Aorta (tissue), 5 donors: ENCODE measurements around the gene RACK1. TPM values are rescaled to one million over a fixed set of nuclear protein-coding genes. Genes with fewer than 3 reads are reported as not detected.

Experiments used
- ATAC-seq: fragments of 200-7000 bp; cut with Tn5 transposase; one replicate; pipeline ENCODE4 v1.9.1; 2022; ENCODE audit warnings: moderate library complexity; ENCODE audit not compliant: low FRiP score
- DNase-seq, 2 donors: peaks; one replicate each; pipeline ENCODE4 v3.0.0-alpha.2; 2020
- H3K27ac ChIP-seq, 2 donors: one replicate each; pipeline ENCODE4 v1.5.1; 2013; ENCODE audit warnings: low read length in 2 of 2, mild to moderate bottlenecking in 2 of 2, moderate library complexity in 2 of 2, control low read depth in 1 of 2, inconsistent platforms in 1 of 2, low read depth in 1 of 2
- H3K27me3 ChIP-seq, 2 donors: one replicate each; pipeline ENCODE4 v1.6.1; 2013; ENCODE audit warnings: control low read depth in 1 of 2, low read length in 1 of 2, mild to moderate bottlenecking in 1 of 2, moderate library complexity in 1 of 2; ENCODE audit not compliant: insufficient read depth in 2 of 2, control insufficient read depth in 1 of 2
- H3K36me3 ChIP-seq, 2 donors: one replicate each; pipeline ENCODE4 v1.6.1; 2013; ENCODE audit warnings: control low read depth in 1 of 2, low read length in 1 of 2, mild to moderate bottlenecking in 1 of 2; ENCODE audit not compliant: insufficient read depth in 2 of 2, control insufficient read depth in 1 of 2
- H3K4me1 ChIP-seq, 2 donors: one replicate each; pipeline ENCODE4 v1.6.1; 2013; ENCODE audit warnings: low read length in 2 of 2, control low read depth in 1 of 2, mild to moderate bottlenecking in 1 of 2, moderate library complexity in 1 of 2; ENCODE audit not compliant: insufficient read depth in 2 of 2, control insufficient read depth in 1 of 2
- H3K4me3 ChIP-seq, 2 donors: one replicate each; pipeline ENCODE4 v1.5.1; 2013; ENCODE audit warnings: low read length in 2 of 2, control low read depth in 1 of 2, mild to moderate bottlenecking in 1 of 2
- H3K9me3 ChIP-seq: one replicate; pipeline ENCODE4 v1.6.1; 2013; ENCODE audit warnings: mild to moderate bottlenecking, low read length; ENCODE audit not compliant: control insufficient read depth
- WGBS, 2 donors: extraction: QIAGEN DNeasy Blood & Tissue Kit; methylation state at CpG; one replicate each; pipeline ENCODE4 v1.1.7; 2013; 5-methylcytosine and 5-hydroxymethylcytosine counted together
- intact Hi-C, 2 donors: fragments of 100-400 bp; cut with DNase I; formaldehyde crosslinking; loops; one replicate each; pipeline versions ENCODE4 v1.14.2 to v1.15.0; 2022
- microRNA-seq, 2 donors: library from miRNA; unstranded; fragments of <30 nt; microRNA quantifications; one replicate each; pipeline ENCODE4 v1.2.0, GENCODE V29; 2020
- polyA plus RNA-seq, 2 donors: library from polyadenylated mRNA; stranded (reverse); fragments of 200-250 nt; gene quantifications; one replicate each; pipeline ENCODE4 v1.2.3, GENCODE V29; 2013
- total RNA-seq, 2 donors: library from RNA; stranded (reverse); fragmentation: NEBNext Ultra II Directional; extraction: Animal tissue kit (Norgen Biotek cat#: 25700); gene quantifications; one replicate each; pipeline ENCODE4 v1.2.1, GENCODE V29; 2021
- donor health status: healthy with polysubstance abuse.
- donor health status: Bipolar disorder and iron deficiency.
- donor health status: DM: no; HTN: no; CAD: no.
- donor health status: DM: no; HTN: no; CAD: no.
- donor health status: DM: yes; HTN: yes; CAD: no.

The RACK1 gene
- total and polyA plus RNA-seq, 4 donors = 922 to 2,024 (median 1,515) TPM

DNA sequence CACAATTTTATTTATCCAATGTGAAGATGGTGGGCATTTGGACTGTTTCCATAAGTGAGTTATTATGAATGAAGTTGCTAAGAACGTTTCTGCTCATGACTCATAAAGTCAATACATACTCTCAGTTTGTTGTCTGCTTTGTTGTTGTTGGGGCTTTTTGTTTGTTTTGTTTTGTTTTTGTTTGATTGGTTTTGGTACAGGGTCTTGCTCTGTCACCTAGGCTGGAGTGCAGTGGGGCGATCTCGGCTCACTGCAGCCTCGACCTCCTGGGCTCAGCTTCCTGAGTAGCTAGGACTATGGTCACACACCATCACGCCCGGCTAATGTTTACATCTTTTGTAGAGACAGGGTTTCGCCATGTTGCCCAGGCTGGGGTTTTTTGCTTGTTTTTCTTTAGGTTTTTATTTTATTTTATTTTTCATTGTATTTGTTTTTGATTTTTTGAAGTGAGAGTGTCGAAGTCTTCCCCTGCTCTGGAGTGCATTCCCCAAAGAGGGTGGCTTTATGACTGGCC lies 56.7 kb downstream of the RACK1 start:
- intact Hi-C loops = loop anchor here in 1 of 2 donors (1.0 to 10.0 kb wide), 2 partner anchors 35 to 78 kb away; partner anchors contain the start of gene TRIM52
- no peak for ATAC-seq
- H3K27me3 ChIP-seq = no peaks in the 10 kb centered on the region
- WGBS, 2 donors = 42 to 51% methylated on average over 8 of the region's 8 CpGs
- no peak overlapping the region for H3K27ac ChIP-seq
- peak; percentile 14 to 33 for DNase-seq
- H3K4me3 ChIP-seq = no peak overlapping the region
- no peaks in the 10 kb centered on the region for H3K36me3 ChIP-seq
- H3K4me1 ChIP-seq = no peaks in the 10 kb centered on the region
- no peaks in the 10 kb centered on the region for H3K9me3 ChIP-seq

Small RNAs within 50 kb of the gene (microRNA-seq; reads per million reads assigned to microRNA genes)
- gene MIR4638 = 0 reads per million in 2 donors

Other genes with a start within 250 kb of the RACK1 start
- 10 to 100 TPM; 16.8 to 33.0 TPM for gene BTNL9, start 203.6 kb downstream of the RACK1 start, total RNA-seq
- under 1 TPM; 0.26 to 0.75 TPM for gene BTNL9, start 203.6 kb downstream of the RACK1 start, polyA plus RNA-seq
- gene OR2V1, start 112.7 kb downstream of the RACK1 start, total RNA-seq = not detected
- gene OR2V1, start 112.7 kb downstream of the RACK1 start, polyA plus RNA-seq = not detected
- gene OR2V2, start 96.3 kb downstream of the RACK1 start, total RNA-seq = not detected
- gene OR2V2, start 96.3 kb downstream of the RACK1 start, polyA plus RNA-seq = not detected
- 1 to 10 TPM; 3.0 to 6.9 TPM for gene TRIM7, start 38.7 kb downstream of the RACK1 start, total RNA-seq
- 1 to 10 TPM; 4.3 to 6.3 TPM for gene TRIM7, start 38.7 kb downstream of the RACK1 start, polyA plus RNA-seq
- 10 to 100 TPM; 15.2 to 21.4 TPM for gene TRIM41, start 20.6 kb downstream of the RACK1 start, total RNA-seq
- gene TRIM41, start 20.6 kb downstream of the RACK1 start, polyA plus RNA-seq = 10 to 100 TPM; 15.7 to 22.2 TPM
- 10 to 100 TPM; 11.9 to 18.7 TPM for gene TRIM52, start 17.2 kb upstream of the RACK1 start, total RNA-seq
- gene TRIM52, start 17.2 kb upstream of the RACK1 start, polyA plus RNA-seq = 10 to 100 TPM in 1 of 2 donors, 1 to 10 TPM in 1; 3.0 to 19.3 TPM
- under 1 TPM; 0.45 to 0.71 TPM for gene OR4F3, start 123.4 kb upstream of the RACK1 start, total RNA-seq
- gene OR4F3, start 123.4 kb upstream of the RACK1 start, polyA plus RNA-seq = not detected